GM21390 (cell line): ENCODE data around the gene PTPRE.

ENCODE experiments used
- ATAC-seq: cut with Tn5 transposase; IDR thresholded peaks from one replicate; pipeline ENCODE4 v1.9.1; 2021; ENCODE audit not compliant: unreplicated experiment

Gene PTPRE

GRCh38 chr10:128056303-128057050 is 149.6 kb downstream of the PTPRE start:
- ATAC-seq = no peak

GRCh38 chr10:128058106-128058749 is 151.3 kb downstream of the PTPRE start:
- ATAC-seq = no peak

DNA sequence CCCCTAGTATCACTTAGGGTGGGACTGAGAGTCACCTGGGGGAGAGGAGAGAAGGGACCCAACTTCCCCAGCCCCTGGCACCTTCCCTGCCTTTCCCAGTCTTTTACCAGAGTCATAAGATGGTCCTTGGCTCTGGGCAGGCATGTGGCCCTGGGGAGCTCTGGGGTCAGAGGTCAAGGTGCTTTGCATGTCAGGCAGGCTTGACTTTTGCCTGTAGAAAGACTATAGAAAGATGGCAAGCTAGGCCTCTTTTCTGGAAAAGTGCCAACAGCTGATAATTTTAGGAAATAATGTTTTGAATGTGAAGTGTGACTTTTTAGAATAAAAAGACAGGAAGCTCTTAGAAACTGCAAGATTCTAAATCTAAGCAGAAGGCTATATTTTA is 151.8 kb downstream of the PTPRE start:
- ATAC-seq = no peak

GRCh38 chr10:128059266-128059981 is 152.5 kb downstream of the PTPRE start:
- ATAC-seq = no peak

DNA sequence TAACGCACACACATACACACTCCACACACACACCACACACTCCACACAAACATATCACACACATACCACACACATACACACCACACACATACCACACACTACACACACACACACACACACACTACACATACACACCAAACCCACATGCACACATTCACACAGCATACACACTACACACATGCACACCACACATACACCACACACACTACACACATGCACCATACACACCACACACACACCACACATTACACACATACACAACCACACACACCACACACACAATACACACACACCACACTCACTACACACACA is 153.0 kb downstream of the PTPRE start:
- no peak for ATAC-seq

DNA sequence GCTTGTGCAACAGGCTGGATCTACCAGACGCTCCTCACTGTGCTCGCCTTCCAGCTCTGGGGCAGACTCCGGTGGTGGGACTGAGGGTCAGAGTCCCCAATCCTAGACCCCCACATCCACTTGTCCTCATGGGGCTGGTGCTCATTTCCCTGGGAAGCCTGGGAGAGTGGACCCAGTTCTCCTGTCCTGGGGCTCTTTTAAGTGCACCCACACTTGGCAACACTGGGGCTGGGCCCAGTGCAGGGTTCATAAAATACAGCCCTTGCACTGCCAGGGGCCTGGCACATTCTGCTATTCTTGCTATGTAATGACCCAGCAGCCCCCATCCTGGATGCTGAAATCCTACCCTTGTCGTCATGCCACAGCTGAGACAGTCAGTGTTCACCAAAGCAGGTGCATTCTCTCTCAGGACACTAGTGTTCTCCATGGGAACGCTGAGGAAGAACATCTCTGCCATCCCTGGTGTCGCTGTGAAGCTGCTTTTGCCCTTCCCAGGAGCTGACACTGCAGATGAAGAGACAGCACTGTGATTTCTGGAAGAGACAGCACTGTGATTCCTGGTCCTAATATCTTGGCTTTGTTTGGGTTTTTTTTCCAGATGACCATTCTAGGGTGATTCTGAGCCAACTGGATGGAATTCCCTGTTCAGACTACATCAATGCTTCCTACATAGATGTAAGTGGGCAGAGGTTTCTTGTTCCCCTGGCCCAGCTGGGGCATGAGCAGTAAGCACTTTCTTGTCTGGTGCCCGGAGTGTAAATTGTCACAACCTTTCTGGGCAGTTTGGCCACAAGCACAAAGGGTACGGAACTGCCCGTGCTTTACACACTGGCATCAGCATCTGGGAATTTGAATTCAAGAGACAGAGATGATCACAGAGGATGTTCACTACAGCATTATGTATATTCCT is 153.7 kb downstream of the PTPRE start:
- ATAC-seq = no peak

DNA sequence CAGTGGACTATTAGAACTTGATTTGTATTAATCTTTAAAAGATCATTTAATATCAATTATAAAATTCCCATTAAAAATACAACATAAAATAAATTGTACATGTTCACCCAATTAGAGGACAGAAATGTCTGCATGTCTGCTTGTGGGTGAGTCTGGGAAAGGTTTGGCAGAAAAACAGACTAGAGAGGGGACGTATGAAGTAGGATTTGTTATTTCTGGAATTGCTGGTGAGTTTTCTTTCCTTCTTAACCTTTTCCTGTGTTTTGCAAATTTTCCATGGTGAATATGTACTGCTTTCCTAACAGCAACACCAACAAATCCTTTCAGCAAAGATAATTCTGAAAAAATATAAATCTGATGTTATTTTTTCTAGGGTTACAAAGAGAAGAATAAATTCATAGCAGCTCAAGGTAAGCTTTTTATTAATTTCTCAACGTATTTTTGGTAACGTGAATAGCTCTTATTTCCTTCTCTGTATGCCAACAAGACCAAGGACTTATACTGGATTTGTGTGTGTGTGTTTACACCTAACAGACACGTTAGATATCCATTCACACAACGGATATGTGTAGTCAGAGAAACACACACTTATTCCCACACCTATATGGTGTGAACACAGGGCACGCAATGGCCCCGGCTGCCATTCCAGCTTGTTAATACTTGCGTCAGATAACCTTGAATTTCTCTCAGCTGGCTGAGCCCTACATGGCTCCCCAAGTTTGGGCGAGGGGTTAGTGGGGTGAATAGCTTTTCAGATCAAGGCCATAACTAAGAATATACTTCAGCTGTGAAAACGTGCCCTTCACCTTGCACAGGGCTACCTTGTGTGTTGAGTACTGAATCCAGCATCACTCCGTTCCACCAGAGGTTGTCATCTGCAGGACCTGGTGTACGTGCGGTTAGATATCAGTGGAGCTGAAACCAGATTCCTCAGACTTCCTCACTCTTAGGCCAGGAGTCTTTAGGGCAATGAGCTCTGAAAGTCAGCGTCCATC is 154.7 kb downstream of the PTPRE start:
- ATAC-seq = no peak

- no peak for ATAC-seq
Measured at GRCh38 chr10:128062331-128062880, 155.5 kb downstream of the PTPRE start.

GRCh38 chr10:128062881-128063563 is 156.1 kb downstream of the PTPRE start:
- peak; percentile 45 for ATAC-seq

GRCh38 chr10:128063736-128064107 is 156.8 kb downstream of the PTPRE start:
- peak; percentile 33 for ATAC-seq

DNA sequence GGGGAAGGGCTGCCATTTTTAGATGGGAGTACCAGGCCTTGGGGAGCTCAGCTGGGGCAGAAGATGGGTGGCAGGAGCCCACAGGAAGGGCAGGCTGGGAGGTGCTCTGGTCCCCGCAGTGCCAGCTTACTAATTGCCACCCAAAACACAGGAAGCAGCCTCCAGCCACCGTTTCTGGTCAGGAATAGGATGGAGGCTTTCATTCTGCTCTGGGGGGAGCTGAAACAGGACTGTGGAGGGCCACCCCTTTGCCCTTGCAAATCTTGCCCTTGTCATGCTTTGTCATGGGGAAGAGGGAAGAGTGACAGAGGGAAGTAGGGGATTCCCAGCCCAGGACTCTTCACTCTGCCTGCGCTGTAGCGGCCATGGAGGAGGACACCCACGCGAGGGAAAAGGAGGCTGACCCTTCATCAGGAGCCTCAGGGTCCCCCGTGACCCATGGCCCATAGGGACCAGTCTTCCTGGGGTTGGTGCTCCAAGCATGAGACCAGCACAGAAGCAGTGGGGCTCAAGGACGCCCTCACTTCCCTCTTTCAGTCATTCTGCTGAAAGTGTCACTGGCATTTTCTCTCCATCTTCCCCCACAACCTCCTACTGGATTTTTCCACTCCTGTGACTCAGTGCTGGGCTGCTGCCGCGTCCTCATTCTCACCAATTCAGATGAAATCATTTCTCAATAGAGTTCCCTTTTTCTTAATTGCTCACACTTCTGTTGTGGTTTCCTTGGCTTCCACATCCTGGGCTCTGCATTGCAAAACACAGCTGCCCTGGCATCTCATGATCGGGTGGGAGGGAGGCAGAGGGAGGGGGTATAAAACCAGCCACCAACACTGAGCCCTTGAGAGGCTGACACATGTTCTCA is 157.4 kb downstream of the PTPRE start:
- peak; percentile 53 for ATAC-seq

DNA sequence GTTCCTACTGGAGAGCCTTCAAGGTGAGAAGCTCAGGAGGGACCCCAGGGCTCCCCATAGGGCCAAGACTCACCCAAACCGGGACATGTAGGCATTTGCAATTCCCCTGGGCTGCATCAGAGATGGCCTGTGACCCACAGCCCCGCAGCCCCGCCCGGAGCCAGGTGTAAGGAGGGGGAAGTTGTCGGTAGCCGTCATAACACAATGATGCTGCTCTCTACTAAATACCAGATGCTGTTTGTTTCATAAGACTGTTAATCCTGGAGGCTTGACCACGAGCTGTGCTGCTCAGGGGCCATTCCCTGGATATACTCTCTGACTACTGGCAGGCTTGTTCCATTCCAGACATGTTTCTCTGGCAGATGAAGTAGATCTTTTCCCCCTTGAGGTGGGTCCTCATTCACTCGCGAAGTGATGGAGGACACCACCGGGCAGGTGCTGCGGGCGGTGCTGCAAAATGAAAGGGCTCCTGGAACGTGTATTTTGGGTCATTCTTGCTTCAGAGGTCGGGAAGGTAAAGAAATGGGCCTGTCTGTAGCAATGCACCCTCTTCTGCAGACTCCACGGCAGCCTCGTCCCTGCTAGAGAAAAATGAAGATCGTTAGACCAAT is 158.2 kb downstream of the PTPRE start:
- no peak for ATAC-seq

DNA sequence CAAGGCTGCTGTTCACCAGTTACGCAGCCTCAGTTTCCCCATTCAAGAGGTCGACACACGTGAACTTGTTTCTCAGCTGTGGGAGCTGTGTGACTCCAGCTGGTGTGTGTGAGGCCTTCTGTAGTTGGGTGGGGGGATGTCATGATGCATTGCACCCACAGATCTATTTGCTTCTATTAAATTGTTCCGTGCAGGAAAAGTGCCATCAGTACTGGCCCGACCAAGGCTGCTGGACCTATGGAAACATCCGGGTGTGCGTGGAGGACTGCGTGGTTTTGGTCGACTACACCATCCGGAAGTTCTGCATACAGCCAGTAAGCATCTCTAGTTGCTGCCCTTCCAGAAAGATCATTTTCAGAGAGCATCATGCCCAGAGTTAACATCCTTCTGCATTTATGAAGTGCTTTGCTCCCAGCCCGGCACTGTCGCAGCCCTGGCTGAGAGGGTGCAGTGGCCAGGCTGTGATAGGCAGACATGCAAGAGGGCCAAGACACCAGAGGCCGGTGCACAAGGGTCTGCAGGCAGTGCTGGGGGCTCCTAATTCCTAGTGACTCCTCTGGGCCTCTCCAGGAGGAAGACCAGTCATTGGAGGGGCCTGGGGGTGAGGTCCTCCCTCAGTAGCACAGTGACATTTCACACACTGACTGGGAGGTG is 159.1 kb downstream of the PTPRE start:
- ATAC-seq = no peak

DNA sequence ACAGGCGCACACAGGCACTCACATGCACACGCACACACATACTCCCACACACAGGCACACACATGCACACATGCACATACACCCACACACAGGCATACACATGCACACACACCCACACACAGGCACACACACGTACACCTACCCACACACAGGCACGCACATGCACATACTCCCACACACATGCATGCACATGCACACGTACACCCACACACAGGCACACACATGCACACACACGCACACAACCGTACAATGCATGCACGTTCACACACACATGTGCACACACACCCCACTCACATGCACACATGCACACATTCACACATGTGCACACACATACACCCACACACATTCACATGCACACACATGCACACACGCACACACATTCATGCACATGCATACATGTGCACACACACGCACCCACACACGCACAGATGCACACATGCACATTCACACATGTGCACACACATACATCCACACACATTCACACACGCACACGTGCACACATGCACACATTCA is 160.0 kb downstream of the PTPRE start:
- no peak for ATAC-seq

DNA sequence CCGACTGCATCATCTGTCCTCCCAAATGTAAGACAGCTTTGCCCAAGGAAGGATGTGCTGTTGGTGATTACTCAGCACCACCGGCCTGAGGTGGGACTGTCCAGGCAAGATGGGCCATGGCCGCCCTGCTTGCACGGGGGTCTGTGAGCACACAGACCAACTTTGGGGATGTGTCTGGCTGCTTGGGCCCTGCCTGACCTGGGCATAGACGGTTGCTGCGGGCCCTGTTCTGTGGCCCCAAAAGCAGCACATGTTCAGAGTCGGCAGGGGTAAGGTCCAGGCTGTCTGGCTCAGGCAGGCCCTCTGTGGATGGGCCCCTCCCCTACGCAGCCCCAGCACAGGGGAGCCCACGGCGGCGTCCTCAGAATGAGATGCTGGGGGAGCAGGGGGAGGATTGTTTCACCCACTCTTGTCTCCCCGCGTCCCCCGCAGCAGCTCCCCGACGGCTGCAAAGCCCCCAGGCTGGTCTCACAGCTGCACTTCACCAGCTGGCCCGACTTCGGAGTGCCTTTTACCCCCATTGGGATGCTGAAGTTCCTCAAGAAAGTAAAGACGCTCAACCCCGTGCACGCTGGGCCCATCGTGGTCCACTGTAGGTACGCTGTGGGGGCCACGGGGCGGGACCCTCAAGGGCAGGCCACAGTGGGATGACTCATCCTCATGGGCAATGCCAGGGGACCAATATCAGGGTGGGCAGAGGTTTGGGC is 160.9 kb downstream of the PTPRE start:
- no peak for ATAC-seq
